Amniotic epithelial cell (primary cell): ENCODE data around the gene GATA1.

Source experiments
- DNase-seq: peaks from one replicate; pipeline ENCODE4 v3.0.0-alpha.2; 2010; ENCODE audit warnings: low read depth

GATA1 gene

GRCh38 chrX:48786341-48786800, at the start of gene GATA1:
TSS of gene GATA1 (plus strand) at chrX:48786590. CDS start at chrX:48791110, 4,520 bp downstream.
- no peak for DNase-seq

GRCh38 chrX:48736878-48737212, 49.5 kb upstream of the GATA1 start:
- DNase-seq: no peak

GRCh38 chrX:48737213-48737938, 49.0 kb upstream of the GATA1 start:
- DNase-seq: peak; percentile 98

GRCh38 chrX:48737940-48738339, 48.5 kb upstream of the GATA1 start:
- DNase-seq: no peak

- DNase-seq: no peak
Observed at GRCh38 chrX:48741834-48742233, 44.6 kb upstream of the GATA1 start.

- no peak for DNase-seq
Observed at GRCh38 chrX:48745222-48745621, 41.2 kb upstream of the GATA1 start.

- no peak for DNase-seq
Observed at GRCh38 chrX:48747415-48748016, 38.9 kb upstream of the GATA1 start.

- DNase-seq: no peak
Observed at GRCh38 chrX:48749182-48749581, 37.2 kb upstream of the GATA1 start.

GRCh38 chrX:48751343-48751742, 35.0 kb upstream of the GATA1 start:
- no peak for DNase-seq

- no peak for DNase-seq
Observed at GRCh38 chrX:48752498-48752897, 33.9 kb upstream of the GATA1 start.

GRCh38 chrX:48753708-48754228, 32.6 kb upstream of the GATA1 start:
- DNase-seq: no peak

- no peak for DNase-seq
Observed at GRCh38 chrX:48754238-48754637, 32.2 kb upstream of the GATA1 start.

GRCh38 chrX:48761674-48762471, 24.5 kb upstream of the GATA1 start, which contains the start of gene GLOD5:
TSS of gene GLOD5 (plus strand) at chrX:48761747. CDS start at chrX:48761791, 44 bp downstream.
- DNase-seq: peak; percentile 4

GRCh38 chrX:48769230-48769629, 17.2 kb upstream of the GATA1 start:
- DNase-seq: no peak

- no peak for DNase-seq
Observed at GRCh38 chrX:48770296-48770695, 16.1 kb upstream of the GATA1 start.

- DNase-seq: no peak
Observed at GRCh38 chrX:48772602-48773001, 13.8 kb upstream of the GATA1 start.

GRCh38 chrX:48776818-48777439, 9.5 kb upstream of the GATA1 start:
- DNase-seq: no peak

GRCh38 chrX:48779399-48779798, 7.0 kb upstream of the GATA1 start:
- DNase-seq: no peak

- no peak for DNase-seq
Observed at GRCh38 chrX:48781705-48782104, 4.7 kb upstream of the GATA1 start.

- DNase-seq: no peak
Observed at GRCh38 chrX:48782216-48782615, 4.2 kb upstream of the GATA1 start.

GRCh38 chrX:48782795-48783194, 3.6 kb upstream of the GATA1 start:
- DNase-seq: no peak

- no peak for DNase-seq
Observed at GRCh38 chrX:48784726-48785125, 1.7 kb upstream of the GATA1 start.
